KMS-11 (cell line): ENCODE measurements around the gene TCF15.

Experiments
- H2AFZ ChIP-seq: fragments of 200-600 bp; sonication (generic); 2 replicates; pipeline ENCODE4 v1.6.1; 2016; ENCODE audit warnings: antibody characterized with exemption, mixed run types, low read depth
- H3K27ac ChIP-seq: fragments of 200-600 bp; sonication (generic); 2 replicates; pipeline ENCODE4 v1.6.1; 2016; ENCODE audit warnings: mild to moderate bottlenecking, mixed run types
- H3K27me3 ChIP-seq: fragments of 200-600 bp; sonication (generic); 2 replicates; pipeline ENCODE4 v1.6.1; 2017; ENCODE audit warnings: mild to moderate bottlenecking, low read depth, mixed run types, moderate library complexity; ENCODE audit not compliant: insufficient read depth
- H3K36me3 ChIP-seq: fragments of 200-600 bp; sonication (generic); 2 replicates; pipeline ENCODE4 v1.6.1; 2017; ENCODE audit warnings: mild to moderate bottlenecking, mixed run types; ENCODE audit not compliant: insufficient read depth
- H3K4me1 ChIP-seq: fragments of 200-600 bp; sonication (generic); 2 replicates; pipeline ENCODE4 v1.6.1; 2016; ENCODE audit warnings: mild to moderate bottlenecking, low read depth, mixed run types; ENCODE audit not compliant: poor library complexity, severe bottlenecking
- H3K4me2 ChIP-seq: fragments of 200-600 bp; sonication (generic); 2 replicates; pipeline ENCODE4 v1.7.0; 2016; ENCODE audit warnings: mild to moderate bottlenecking, mixed run types
- H3K4me3 ChIP-seq: fragments of 200-600 bp; sonication (generic); IDR thresholded peaks from 2 replicates; pipeline ENCODE4 v1.6.1; 2017; ENCODE audit warnings: low read depth, low read length, mixed read lengths; ENCODE audit not compliant: insufficient read depth
- H3K79me2 ChIP-seq: fragments of 200-600 bp; sonication (generic); 2 replicates; pipeline ENCODE4 v1.6.1; 2016; ENCODE audit warnings: low read depth, mixed run types; ENCODE audit not compliant: insufficient read depth
- H3K9ac ChIP-seq: fragments of 200-600 bp; sonication (generic); 2 replicates; pipeline ENCODE4 v1.6.1; 2016; ENCODE audit warnings: mild to moderate bottlenecking, mixed run types
- H4K20me1 ChIP-seq: fragments of 200-600 bp; sonication (generic); 2 replicates; pipeline ENCODE4 v1.6.1; 2016; ENCODE audit warnings: mild to moderate bottlenecking, mixed run types; ENCODE audit not compliant: insufficient read depth
- TF ChIP-seq, protein P1 (sequence below): fragments of 200-600 bp; sonication (generic); conservative IDR thresholded peaks from 2 replicates; pipeline ENCODE4 v1.6.1; 2017; ENCODE audit warnings: low read depth, mild to moderate bottlenecking, antibody characterized with exemption, low read length, moderate library complexity, mixed read lengths

Gene TCF15

GRCh38 chr20:555976-556385 is 54.1 kb downstream of the TCF15 start:
- no peak overlapping the region for H3K4me3 ChIP-seq
- no peaks in the 10 kb centered on the region for H3K4me1 ChIP-seq
- no peak overlapping the region for H3K9ac ChIP-seq
- H3K36me3 ChIP-seq = no peaks in the 10 kb centered on the region
- TF ChIP-seq, protein P1, sequence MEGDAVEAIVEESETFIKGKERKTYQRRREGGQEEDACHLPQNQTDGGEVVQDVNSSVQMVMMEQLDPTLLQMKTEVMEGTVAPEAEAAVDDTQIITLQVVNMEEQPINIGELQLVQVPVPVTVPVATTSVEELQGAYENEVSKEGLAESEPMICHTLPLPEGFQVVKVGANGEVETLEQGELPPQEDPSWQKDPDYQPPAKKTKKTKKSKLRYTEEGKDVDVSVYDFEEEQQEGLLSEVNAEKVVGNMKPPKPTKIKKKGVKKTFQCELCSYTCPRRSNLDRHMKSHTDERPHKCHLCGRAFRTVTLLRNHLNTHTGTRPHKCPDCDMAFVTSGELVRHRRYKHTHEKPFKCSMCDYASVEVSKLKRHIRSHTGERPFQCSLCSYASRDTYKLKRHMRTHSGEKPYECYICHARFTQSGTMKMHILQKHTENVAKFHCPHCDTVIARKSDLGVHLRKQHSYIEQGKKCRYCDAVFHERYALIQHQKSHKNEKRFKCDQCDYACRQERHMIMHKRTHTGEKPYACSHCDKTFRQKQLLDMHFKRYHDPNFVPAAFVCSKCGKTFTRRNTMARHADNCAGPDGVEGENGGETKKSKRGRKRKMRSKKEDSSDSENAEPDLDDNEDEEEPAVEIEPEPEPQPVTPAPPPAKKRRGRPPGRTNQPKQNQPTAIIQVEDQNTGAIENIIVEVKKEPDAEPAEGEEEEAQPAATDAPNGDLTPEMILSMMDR = no peak
- no peak overlapping the region for H3K27ac ChIP-seq
- no peaks in the 10 kb centered on the region for H3K27me3 ChIP-seq
- H2AFZ ChIP-seq = no peak overlapping the region
- H3K79me2 ChIP-seq = no peaks in the 10 kb centered on the region
- no peaks in the 10 kb centered on the region for H4K20me1 ChIP-seq
- H3K4me2 ChIP-seq = no peak overlapping the region
